SK-N-MC (cell line): ENCODE measurements around the gene KATNB1.

Source experiments
- EZH2 ChIP-seq: fragments of 200-600 bp; sonication (generic); IDR thresholded peaks from one replicate; pipeline ENCODE4 v1.6.1; 2017; ENCODE audit warnings: antibody characterized with exemption
- FOXP2 ChIP-seq: optimal IDR thresholded peaks from 2 replicates; pipeline ENCODE3; 2011; ENCODE audit warnings: mild to moderate bottlenecking, moderate library complexity; ENCODE audit not compliant: insufficient read depth; ENCODE audit errors: extremely low read length, control extremely low read depth
- POLR2AphosphoS5 ChIP-seq: IDR thresholded peaks from 2 replicates; pipeline ENCODE4 v1.6.1; 2012; ENCODE audit warnings: mild to moderate bottlenecking, low read depth, low read length, borderline replicate concordance

- no peak for TF ChIP-seq EZH2
- no peak for TF ChIP-seq POLR2AphosphoS5
- no peak for TF ChIP-seq FOXP2
Observed at GRCh38 chr16:57725976-57726375, 9.6 kb upstream of the KATNB1 start.
